Hepatocyte (in vitro differentiated cells): ENCODE measurements around the gene TFPI2. TPM values are rescaled to one million over a fixed set of nuclear protein-coding genes. Genes with fewer than 3 reads are reported as not detected.

ENCODE experiments used
- DNase-seq: peaks from one replicate; pipeline ENCODE4 v3.0.0-alpha.2; 2016; ENCODE audit warnings: low spot score
- H2AFZ ChIP-seq: fragments of 200-600 bp; sonication (generic); 2 replicates; pipeline ENCODE4 v1.6.0; 2016; ENCODE audit warnings: antibody characterized with exemption, mild to moderate bottlenecking
- H3K27ac ChIP-seq: fragments of 200-600 bp; sonication (generic); 2 replicates; pipeline ENCODE4 v1.5.1; 2016; ENCODE audit warnings: mild to moderate bottlenecking
- H3K27me3 ChIP-seq: fragments of 200-600 bp; sonication (generic); 2 replicates; pipeline ENCODE4 v1.6.1; 2016
- H3K36me3 ChIP-seq: fragments of 200-600 bp; sonication (generic); replicated peaks from 2 replicates; pipeline ENCODE4 v1.5.1; 2016; ENCODE audit warnings: low read depth; ENCODE audit not compliant: insufficient read depth
- H3K4me1 ChIP-seq: fragments of 200-600 bp; sonication (generic); 2 replicates; pipeline ENCODE4 v1.5.1; 2016; ENCODE audit warnings: mild to moderate bottlenecking, moderate library complexity; ENCODE audit not compliant: insufficient read depth
- H3K4me2 ChIP-seq: fragments of 200-600 bp; sonication (generic); 2 replicates; pipeline ENCODE4 v1.6.0; 2016
- H3K4me3 ChIP-seq: fragments of 200-600 bp; sonication (generic); 2 replicates; pipeline ENCODE4 v1.5.1; 2016; ENCODE audit warnings: mild to moderate bottlenecking
- H3K79me2 ChIP-seq: fragments of 200-600 bp; sonication (generic); 2 replicates; pipeline ENCODE4 v1.6.0; 2017; ENCODE audit warnings: mild to moderate bottlenecking
- H3K9me2 ChIP-seq: fragments of 200-600 bp; sonication (generic); replicated peaks from 2 replicates; pipeline ENCODE4 v1.6.0; 2017; ENCODE audit warnings: mild to moderate bottlenecking; ENCODE audit not compliant: insufficient read depth
- H3K9me3 ChIP-seq: fragments of 200-600 bp; sonication (generic); 2 replicates; pipeline ENCODE4 v1.5.1; 2016; ENCODE audit warnings: low read depth, mild to moderate bottlenecking
- H4K20me1 ChIP-seq: fragments of 200-600 bp; sonication (generic); 2 replicates; pipeline ENCODE4 v1.6.0; 2016; ENCODE audit warnings: mild to moderate bottlenecking; ENCODE audit not compliant: insufficient read depth, poor library complexity, severe bottlenecking
- EZH2 ChIP-seq: fragments of 200-600 bp; sonication (generic); IDR thresholded peaks from 2 replicates; pipeline ENCODE4 v1.6.1; 2016; ENCODE audit warnings: antibody characterized with exemption, mild to moderate bottlenecking, borderline replicate concordance
- EZH2phosphoT487 ChIP-seq: fragments of 200-600 bp; sonication (generic); IDR thresholded peaks from one replicate; pipeline ENCODE4 v1.6.1; 2018; ENCODE audit warnings: antibody characterized with exemption, mild to moderate bottlenecking, low read depth, moderate library complexity; ENCODE audit not compliant: unreplicated experiment, severe bottlenecking
- WGBS: methylation state at CpG from one replicate; pipeline ENCODE4 v1.1.6; 2016; ENCODE audit warnings: low lambda C conversion rate; ENCODE audit errors: missing lambda C conversion rate; 5-methylcytosine and 5-hydroxymethylcytosine counted together
- polyA plus RNA-seq: library from polyadenylated mRNA; unstranded; fragments of >200 nt; fragmentation: Nextera tagmentation; extraction: Ambion mirVana; gene quantifications from 2 replicates; pipeline ENCODE4 v1.2.1, GENCODE V29; 2016
- total RNA-seq: library from RNA; depleted of rRNA; stranded (reverse); fragments of >200 nt; gene quantifications from 2 replicates; pipeline ENCODE4 v1.2.3, GENCODE V29; 2014
- TF ChIP-seq, protein P1 (sequence below): fragments of 200-600 bp; sonication (generic); IDR thresholded peaks from 2 replicates; pipeline ENCODE4 v1.5.1; 2016; ENCODE audit warnings: antibody characterized with exemption, mild to moderate bottlenecking; ENCODE audit not compliant: poor library complexity

Gene TFPI2
- total and polyA plus RNA-seq, 2 experiments from 2014 or later: 52.8 to 66.2 TPM

DNA sequence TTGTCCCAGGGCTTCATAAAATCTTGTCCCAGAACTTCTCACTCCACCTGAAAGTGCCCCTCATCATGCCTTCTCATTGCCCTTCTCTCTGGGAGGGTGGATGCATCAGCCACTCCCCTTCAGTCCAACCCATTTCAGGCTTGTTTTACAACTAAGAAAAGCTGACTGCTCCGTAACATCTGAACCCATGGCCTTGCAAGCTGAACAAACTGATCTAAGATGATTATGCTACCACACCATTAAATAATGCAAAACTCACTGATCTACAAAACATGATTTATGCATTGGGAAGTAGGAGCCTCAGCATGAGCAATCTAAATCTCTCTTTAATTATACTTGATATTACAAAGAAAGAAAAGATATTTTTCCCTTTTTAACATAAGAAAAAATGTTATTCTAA lies 34.8 kb downstream of the TFPI2 start:
- Histone ChIP-seq H3K79me2 (no peaks in the 10 kb centered on the region), H3K27me3 (no peaks in the 10 kb centered on the region), H3K36me3 (no peaks in the 10 kb centered on the region), H4K20me1 (no peaks in the 10 kb centered on the region), H3K9me2 (no peaks in the 10 kb centered on the region), H3K4me2 (no peak overlapping the region), H3K4me1 (no peaks in the 10 kb centered on the region), H3K4me3 (no peak overlapping the region), H3K27ac (no peak overlapping the region), H3K9me3 (no peaks in the 10 kb centered on the region), H2AFZ (no peak overlapping the region)
- WGBS: 90% methylated on average over 1 of the region's 1 CpG
- TF ChIP-seq EZH2: no peak
- no peak for TF ChIP-seq EZH2phosphoT487
- TF ChIP-seq, protein P1, sequence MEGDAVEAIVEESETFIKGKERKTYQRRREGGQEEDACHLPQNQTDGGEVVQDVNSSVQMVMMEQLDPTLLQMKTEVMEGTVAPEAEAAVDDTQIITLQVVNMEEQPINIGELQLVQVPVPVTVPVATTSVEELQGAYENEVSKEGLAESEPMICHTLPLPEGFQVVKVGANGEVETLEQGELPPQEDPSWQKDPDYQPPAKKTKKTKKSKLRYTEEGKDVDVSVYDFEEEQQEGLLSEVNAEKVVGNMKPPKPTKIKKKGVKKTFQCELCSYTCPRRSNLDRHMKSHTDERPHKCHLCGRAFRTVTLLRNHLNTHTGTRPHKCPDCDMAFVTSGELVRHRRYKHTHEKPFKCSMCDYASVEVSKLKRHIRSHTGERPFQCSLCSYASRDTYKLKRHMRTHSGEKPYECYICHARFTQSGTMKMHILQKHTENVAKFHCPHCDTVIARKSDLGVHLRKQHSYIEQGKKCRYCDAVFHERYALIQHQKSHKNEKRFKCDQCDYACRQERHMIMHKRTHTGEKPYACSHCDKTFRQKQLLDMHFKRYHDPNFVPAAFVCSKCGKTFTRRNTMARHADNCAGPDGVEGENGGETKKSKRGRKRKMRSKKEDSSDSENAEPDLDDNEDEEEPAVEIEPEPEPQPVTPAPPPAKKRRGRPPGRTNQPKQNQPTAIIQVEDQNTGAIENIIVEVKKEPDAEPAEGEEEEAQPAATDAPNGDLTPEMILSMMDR: no peak
- no peak for DNase-seq

- no peaks in the 10 kb centered on the region for H3K9me2 ChIP-seq
- no peaks in the 10 kb centered on the region for H3K36me3 ChIP-seq
Observed at GRCh38 chr7:93854480-93854879, 36.1 kb downstream of the TFPI2 start.

DNA sequence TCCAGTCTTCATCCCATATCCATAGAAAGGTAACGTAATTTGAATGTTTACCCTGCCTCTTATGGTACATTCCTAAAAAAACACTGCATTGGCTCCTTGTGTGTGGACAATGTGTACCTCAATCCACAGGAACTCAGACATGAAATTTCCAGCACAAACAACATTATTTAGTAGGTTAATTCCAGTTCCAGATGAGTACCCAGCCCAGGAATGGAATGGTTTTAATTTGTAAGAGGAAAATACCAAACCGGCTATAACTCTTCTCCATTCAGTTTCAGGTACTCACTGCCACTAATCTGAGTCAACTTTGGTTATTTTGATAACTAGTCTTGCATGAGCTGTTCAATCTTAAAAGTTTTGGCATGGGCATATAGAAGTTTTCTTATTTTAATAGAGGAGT lies 39.0 kb downstream of the TFPI2 start:
- TF ChIP-seq, protein P1: no peak
- no peak for TF ChIP-seq EZH2
- no peak for TF ChIP-seq EZH2phosphoT487
- Histone ChIP-seq H3K9me2 (no peaks in the 10 kb centered on the region), H3K27me3 (no peaks in the 10 kb centered on the region), H3K27ac (no peak overlapping the region), H3K4me2 (no peak overlapping the region), H3K79me2 (no peaks in the 10 kb centered on the region), H3K4me1 (no peaks in the 10 kb centered on the region), H3K4me3 (no peak overlapping the region), H3K36me3 (no peaks in the 10 kb centered on the region), H4K20me1 (no peaks in the 10 kb centered on the region), H3K9me3 (no peaks in the 10 kb centered on the region), H2AFZ (no peak overlapping the region)
- 88% methylated on average over 2 of the region's 2 CpGs for WGBS
- no peak for DNase-seq

More at GRCh38 chr7:93854480-93854879, 36.1 kb downstream of the TFPI2 start:
- no peaks in the 10 kb centered on the region for H3K9me3 ChIP-seq
- H3K79me2 ChIP-seq: no peaks in the 10 kb centered on the region
- no peak overlapping the region for H3K4me3 ChIP-seq
- no peaks in the 10 kb centered on the region for H3K4me1 ChIP-seq
- no peak overlapping the region for H2AFZ ChIP-seq
- no peaks in the 10 kb centered on the region for H3K27me3 ChIP-seq
- H3K4me2 ChIP-seq: no peak overlapping the region
- 76% methylated on average over 1 of the region's 1 CpG for WGBS
- TF ChIP-seq, protein P1: no peak
- no peak for TF ChIP-seq EZH2
- no peak for TF ChIP-seq EZH2phosphoT487
- H4K20me1 ChIP-seq: no peaks in the 10 kb centered on the region
- no peak overlapping the region for H3K27ac ChIP-seq
- DNase-seq: no peak

DNA sequence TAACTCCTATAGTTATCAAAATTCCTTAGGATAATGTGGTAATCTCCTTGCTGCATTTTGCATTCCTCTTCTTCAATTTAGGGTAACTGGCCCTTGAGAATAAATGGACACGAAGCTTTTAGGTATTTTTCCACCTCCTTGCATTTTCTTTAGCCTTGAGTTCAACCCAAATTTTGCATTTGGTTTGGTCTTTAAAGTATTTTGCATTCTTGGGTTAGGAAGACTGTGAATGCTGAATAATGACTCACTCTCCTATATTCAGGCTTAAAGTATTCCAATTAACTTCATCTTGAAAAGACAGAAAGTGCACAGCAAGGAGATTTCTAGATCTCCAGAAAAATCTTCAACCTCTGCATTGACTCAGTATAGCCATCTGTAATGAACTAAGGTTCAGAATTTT lies 47.3 kb downstream of the TFPI2 start:
- H3K9me2 ChIP-seq: no peaks in the 10 kb centered on the region
- H3K9me3 ChIP-seq: no peaks in the 10 kb centered on the region
- H2AFZ ChIP-seq: no peak overlapping the region
- no peak overlapping the region for H3K4me3 ChIP-seq
- DNase-seq: no peak
- no peaks in the 10 kb centered on the region for H3K4me1 ChIP-seq
- TF ChIP-seq EZH2phosphoT487: no peak
- TF ChIP-seq, protein P1: no peak
- no peak for TF ChIP-seq EZH2
- no peaks in the 10 kb centered on the region for H3K79me2 ChIP-seq
- H4K20me1 ChIP-seq: no peaks in the 10 kb centered on the region
- H3K36me3 ChIP-seq: no peaks in the 10 kb centered on the region
- 48% methylated on average over 1 of the region's 1 CpG for WGBS
- no peaks in the 10 kb centered on the region for H3K27me3 ChIP-seq
- no peak overlapping the region for H3K4me2 ChIP-seq
- H3K27ac ChIP-seq: no peak overlapping the region
